ENCODE data around the gene PRCP.
"Not testable (repeated sequence)": the region's sequence is repeated elsewhere in the genome, so short reads cannot be mapped to it uniquely, and the experiment has no call there.

Gene PRCP

DNA sequence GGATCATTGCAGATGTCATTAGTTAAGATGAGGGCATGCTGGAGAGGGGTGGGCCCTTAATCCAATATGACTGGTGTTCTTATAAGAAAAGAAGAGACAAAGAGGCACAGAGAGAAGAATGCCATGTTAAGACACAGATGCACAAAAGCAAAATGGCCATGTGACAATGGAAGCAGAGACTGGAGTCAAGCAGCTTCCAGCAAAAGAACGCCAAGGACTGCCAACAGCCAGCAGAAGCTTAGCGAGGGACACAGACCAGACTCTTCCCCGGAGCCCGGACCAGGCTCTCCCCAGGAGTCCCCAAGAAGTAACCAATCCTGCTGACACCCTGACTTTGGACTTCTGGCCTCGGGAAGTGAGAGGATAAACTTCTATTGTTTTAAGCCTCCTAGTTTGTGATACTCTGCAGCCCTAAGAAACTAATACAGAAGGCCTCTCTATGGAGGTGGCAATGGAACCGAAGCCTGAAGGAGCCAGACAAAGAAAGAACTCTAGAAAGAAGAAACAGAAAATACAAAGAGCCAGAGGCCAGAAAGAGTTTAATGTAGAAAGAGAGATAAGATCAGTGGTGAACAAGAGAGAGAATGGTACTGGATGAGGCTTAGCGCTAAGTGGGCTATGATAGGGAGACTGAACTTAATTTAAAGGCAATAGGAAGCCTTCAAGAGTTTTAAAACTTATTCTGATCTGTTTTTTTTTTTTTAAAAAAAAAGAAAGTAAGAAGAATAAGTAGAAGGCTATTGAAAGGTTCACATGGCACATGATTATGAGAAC lies 27.7 kb downstream of the PRCP start:
- no peak for DNase-seq (ENCODE audit: low read depth)

DNA sequence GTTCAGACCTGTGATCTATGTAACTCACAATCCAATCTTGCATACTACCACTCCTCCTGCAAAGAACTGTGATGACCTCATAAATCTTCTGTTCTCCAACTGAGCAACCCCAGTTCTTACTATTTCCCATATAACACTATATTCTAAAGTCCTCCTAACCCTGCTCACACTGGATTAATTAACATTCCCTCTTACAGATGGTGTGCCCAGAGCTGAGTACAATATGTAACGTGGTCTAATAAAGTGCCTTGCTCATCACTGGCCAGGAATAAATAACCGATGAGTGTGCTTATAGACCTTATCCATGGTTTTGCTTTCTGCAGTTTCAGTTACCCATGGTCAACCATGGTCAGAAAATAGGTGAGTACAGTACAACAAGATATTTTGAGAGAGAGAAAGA lies 28.6 kb downstream of the PRCP start:
- DNase-seq (ENCODE audit: low read depth), result no peak

DNA sequence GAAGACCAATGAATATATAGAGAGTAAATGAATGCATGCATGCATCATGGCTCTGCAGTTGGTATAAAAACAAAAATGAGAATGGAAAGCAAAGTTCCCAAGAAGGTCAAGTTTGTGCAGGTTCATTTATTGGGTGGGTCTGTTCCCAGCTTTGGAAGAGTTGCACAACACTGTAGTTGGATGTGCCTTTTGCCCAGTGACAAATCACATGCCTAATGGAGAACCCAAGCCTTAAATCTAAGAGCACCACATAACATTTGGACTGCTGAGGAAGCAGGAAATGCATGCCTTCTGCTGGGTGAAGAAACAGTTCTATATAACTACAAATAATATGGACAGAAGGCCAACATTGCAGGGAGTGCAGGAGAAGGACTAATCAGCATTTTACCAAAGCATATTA lies 30.6 kb downstream of the PRCP start:
- DNase-seq (ENCODE audit: low read depth), result no peak

DNA sequence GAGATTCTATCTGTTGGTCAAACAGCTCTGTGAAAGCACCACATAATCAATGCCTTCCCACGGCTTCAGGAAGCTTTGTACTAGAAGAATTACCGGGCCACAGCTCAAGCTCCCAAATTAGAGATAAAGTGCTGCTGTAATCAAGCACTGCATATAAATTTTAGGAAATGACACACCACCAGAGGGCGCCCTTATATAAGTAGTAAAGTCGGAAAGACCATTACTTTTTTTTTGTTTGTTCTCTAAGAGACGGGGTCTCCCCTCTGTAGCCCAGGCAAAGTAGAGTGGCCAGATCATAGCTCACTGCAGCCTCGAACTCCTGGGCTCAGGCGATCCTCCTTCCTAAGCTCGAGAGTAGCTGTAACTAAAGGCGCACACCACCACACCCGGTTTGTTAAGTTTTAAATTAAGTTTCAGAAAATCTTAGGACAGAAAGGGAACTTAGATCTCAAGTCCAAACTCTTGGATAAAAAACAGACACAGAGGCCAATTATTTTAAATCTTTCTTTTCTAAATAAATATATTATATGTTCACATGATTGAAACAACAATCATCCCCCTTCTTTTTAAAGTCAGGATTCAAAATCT lies 32.6 kb downstream of the PRCP start:
- peak; percentile 63 for DNase-seq (ENCODE audit: low read depth)

DNA sequence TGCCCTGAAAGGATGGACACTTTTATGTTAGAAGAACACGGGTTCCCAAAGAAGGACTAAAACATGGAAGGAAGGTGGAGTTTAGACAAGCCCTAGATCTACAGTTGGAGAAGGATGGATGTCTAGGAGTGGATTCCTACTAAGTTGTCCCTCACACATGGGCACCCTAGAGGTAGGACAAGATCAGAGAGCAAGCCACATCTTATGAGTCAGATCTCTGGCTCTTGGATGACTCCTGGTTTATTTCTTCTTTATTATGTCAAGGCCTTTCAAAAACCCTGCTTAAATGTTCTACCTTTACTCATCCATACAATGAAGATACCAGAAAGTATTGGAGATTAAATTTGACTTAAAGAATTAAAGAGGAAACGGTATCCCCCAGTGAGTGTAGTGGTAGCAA lies 34.4 kb downstream of the PRCP start:
- DNase-seq (ENCODE audit: low read depth), result no peak

DNA sequence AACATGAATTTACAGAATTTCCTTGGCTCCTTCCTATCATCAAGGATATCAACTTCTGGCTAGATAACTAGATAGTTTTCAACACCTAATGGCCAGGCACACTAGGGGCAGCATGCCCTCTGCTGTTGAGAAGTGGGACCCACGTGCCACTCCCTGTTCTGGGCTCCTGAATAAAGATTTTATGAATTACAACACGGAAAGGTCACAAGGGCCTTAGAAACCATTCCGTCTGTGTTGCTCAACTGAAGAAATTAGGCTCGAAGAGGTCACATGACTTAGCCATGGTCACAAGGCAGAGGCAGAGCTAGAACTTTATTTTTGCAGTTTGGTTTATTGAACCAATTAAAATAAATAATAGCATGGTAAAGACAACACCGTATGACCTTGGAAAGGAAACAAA lies 36.0 kb downstream of the PRCP start:
- DNase-seq (ENCODE audit: low read depth), result no peak

DNA sequence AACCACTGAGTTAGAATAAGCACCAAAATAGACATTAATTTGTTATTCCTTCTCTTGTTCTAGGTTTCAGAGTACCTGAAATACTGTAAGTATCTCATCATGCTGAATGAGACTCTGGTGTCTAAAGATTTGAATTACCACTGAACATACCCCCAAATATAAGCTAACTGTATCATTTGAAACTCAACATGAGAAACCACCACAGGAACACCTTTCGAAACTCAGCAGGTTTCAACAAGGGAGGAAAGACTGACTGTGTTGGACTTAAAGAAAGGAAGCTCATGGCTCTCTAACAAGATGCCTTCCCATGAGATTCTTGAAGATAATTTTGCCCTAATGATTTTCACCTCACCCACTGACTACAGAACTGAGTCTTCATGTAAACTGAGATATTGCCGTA lies 37.0 kb downstream of the PRCP start:
- no peak for DNase-seq (ENCODE audit: low read depth)

DNA sequence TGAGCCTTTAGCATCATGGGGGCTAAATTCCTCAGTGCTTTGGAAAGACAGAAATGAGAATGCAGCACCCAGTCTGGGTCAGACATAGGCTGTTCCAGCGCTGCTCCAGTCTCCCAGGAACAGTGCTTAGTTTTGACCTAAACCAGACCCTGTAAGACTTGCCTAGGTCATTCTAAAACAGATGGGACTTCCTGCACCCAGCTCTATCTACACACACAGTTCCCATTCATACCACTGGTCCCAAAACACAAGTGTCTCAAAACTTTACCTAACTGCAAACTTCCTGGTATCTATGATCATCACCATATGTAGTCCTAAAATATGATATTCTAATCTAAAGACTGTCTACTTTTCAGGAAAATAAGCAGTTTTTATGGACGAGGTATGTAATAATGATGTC lies 37.9 kb downstream of the PRCP start:
- DNase-seq (ENCODE audit: low read depth), result no peak

DNA sequence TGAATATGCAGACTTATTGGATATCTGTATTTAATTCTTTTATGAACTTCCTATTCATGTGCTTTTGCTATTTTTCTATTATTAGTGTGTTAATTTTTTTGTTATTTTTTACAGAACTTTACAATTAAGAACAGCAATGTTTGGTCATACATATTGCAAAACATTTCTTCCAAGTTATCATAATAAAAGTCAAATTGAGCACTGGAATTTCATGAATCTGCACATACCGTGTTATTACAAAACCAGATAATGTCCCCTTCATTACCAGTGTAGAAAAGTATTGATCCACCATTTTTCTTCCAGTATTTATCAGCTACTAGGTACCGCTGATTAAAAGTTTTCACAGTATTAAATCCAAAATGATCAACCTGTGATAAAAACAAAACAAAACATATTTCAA lies 40.5 kb downstream of the PRCP start:
- DNase-seq (ENCODE audit: low read depth), result no peak

DNA sequence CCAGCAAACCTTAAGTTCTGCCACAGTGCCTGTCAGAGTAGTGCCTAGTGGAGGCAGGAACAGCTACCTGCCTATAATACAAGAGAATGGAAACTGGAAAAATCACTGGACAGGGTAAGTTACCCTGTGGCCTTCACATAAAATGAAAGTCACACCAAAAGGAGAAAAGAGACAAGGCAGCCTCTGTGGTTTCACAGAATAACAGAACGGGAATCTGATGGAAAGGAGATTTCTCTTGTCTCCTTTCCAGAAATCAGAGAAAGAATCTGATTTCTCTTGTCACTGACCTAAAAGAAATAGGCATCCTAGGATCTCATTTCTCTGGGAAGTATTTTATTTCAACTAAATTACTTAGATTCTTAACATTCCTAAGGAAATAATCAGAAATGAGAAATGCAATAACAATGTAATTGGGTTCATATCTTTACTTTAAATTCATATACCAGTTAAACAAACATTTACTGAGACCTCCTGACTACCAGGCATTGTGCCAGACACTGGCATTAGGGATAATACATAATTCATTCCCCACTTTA lies 41.6 kb downstream of the PRCP start:
- no peak for DNase-seq (ENCODE audit: low read depth)

DNA sequence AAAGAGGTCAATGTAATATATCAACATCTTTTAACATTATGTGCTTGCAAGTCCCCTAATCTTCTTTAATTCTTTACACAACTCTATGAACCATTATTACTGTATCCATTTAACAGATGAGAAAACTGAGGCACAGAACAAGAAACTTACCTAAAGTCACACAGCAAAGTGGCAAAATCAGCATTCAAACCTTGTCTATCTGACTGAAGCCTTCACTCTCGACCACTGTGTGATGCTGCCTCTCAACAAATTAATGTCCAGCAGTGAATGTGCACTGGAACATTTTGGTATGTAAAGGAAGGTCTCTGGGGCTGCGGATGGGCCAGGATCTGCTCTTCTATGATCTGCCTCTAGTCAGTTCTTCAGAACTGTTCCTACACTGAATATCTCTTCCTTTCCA lies 42.1 kb downstream of the PRCP start:
- DNase-seq (ENCODE audit: low read depth), result no peak

DNA sequence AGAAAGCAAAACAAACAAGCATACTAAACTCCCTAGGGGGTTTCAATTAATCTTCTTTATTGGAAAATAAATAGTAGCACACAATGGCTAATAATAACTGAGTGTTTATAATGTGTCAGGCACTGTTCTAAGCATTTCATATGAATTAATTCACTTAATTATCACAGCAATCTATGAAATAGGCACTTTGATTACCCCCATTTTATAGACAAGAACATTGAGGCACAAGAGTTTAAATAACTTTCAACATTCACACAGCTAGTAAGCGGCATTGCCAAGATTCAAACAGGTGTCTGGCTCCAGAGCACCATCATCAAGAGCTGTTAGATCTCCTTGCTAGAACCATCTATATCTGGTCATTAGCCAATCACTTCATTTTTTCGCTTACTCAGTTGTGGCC lies 43.1 kb downstream of the PRCP start:
- DNase-seq (ENCODE audit: low read depth), result no peak

DNA sequence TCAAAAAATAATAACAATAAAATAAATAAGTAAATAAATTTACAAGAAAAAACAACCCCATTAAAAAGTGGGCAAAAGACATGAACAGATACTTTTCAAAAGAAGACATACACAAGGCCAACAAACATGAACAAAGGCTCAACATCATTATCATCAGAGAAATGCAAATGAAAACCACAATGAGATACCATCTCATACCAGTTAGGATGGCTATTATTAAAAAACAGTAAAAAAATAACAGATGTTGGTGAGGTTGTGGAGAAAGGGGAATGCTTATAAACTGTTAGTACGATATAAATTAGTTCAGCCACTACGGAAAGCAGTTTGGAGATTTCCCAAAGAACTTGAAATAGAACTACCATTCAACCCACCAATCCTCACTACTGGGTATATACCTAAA lies 44.6 kb downstream of the PRCP start:
- DNase-seq (ENCODE audit: low read depth), result no peak

DNA sequence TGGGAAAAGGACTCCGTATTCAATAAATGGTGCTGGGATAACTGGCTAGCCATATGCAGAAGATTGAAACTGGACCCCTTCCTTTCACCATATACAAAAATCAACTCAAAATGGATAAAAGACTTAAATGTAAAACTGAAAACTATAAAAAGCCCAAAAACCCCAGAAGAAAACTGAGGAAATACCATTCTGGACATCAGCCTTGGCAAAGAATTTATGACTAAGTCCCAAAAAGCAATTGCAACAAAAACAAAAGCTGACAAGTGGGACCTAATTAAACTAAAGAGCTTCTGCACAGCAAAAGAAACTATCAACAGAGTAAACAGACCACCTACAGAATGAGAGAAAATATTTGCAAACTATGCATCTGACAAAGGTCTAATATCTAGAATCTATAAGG lies 45.3 kb downstream of the PRCP start:
- DNase-seq (ENCODE audit: low read depth), result not testable (repeated sequence)

DNA sequence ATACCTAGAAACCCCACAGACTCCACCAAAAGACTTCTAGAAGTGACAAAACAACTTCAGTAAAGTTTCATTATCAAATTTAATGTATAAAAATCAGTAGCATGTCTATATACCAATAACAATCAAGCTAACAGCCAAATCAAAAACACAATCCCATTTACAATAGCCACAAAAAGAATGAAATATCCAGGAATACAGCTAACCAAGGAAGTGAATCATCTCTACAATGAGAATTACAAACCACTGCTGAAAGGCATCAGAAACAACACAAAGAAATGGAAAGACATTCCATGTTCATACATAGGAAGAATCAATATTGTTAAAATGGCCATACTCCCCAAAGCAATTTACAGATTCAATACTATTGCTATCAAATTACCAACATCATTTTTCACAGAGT lies 46.0 kb downstream of the PRCP start:
- DNase-seq (ENCODE audit: low read depth), result no peak

DNA sequence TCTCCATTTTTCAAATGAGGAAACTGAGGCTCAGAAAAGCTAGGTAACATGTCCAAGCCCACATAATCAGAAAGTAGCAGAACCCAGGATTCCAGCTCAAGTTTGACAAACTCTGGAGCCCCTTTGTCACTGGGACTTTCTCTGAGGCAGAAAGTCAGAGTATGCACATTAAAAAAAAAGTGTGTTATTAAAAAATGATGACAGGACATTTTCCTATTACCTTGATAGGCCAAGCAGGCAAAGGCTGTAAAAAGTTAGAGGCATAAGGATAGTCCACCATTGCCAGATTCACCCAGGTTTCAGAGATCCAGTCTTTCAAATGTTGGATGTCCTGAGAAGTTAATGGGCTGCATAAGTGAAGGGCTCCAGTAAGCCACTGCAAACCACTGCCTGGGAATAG lies 51.4 kb downstream of the PRCP start:
- no peak for DNase-seq (ENCODE audit: low read depth)

DNA sequence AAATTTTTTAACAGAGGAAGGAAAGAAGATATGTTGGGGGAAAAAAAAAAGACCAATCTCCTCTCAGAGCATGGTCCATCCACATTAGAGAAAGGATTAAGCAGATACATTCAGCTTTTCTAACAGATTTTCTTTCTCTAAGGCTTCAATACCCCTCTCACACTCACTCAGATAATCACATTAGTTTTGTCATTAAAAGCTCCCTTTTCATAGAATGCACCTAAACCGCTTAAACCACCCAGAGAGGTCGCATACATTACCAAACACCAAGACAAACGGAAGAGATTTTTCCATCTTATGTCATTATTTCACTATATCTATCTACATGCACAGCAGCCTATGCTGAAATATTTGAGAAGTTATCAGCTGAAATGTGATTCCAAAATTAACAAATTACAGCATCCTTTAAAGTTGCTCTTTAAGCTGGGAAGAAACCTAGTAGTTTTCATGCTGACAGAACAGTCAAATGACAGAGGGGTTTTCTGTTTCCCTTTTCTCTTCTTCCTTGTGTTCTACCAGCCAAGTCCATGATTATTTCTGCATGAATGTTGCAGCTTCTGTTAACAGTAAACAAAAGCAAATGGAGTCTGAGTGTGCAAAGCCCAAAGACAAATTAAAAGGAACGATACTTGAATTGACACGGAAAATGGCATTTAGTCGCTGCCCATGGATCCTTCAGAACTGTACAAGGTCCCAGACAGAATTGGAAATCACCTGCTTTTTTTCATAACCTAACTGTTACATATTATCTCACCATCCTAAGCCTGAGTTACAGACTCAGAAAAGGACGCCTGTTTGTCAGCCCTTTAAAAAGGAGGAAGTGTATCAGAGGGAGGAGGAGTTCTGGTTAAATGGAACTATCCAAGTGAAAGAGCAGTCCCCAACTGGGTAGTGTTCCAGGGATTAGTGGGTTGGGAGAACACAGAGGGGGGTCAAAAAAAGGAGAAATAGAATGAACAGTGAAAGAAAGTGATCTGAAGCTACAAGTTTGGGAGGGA lies 54.6 kb downstream of the PRCP start:
- DNase-seq (ENCODE audit: low read depth), result no peak

DNA sequence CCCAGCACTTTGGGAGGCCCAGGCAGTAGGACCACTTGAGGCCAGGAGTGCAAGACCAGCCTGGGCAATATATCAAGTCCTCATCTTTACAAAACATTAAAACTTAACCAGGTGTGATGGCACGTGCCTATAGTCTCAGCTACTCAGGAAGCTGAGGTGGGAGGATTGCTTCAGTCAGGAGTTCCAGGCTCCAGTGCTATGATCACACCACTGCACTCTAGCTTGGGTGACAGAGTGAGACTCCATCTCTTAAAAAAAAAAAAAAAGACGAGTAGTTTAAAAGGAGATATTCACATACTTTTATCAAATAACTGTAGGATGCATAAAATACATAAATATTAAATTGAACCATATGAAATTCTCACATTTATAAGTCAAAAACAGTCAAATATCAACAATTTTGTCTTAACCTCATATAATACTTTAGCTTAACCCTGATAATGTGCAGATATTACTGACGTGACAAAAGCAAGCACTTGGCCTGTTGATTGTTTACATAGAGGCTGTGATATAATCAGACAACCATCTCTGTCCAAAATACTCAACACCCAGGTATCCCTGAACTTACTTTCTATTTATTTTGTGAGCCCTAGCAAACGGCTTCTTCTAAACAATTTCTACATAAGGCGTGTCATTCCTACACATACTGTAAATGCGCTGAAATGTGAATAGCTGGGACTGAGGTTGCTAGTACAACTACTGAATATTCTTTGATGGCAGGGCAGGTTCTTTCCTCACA lies 57.0 kb downstream of the PRCP start:
- DNase-seq (ENCODE audit: low read depth), result no peak

DNA sequence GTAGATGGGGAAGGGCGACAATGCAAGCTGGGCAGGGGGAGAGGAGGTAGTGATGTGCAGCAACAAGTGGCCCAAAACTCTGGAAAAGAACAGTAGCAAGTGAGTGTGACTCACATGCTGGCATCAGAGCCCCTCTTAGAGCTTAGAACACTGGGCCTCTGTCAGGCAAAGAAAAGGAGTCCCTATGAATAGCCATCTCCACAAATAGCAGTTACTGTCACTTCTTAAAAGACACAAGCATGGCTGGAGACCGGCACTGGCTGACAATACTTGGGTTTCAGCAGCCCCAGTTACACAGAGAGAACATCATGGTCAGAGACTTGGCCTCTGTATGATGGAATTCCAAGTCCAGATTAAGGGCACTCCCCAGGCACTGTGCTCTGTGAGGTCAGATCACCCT lies 58.2 kb downstream of the PRCP start:
- no peak for DNase-seq (ENCODE audit: low read depth)

DNA sequence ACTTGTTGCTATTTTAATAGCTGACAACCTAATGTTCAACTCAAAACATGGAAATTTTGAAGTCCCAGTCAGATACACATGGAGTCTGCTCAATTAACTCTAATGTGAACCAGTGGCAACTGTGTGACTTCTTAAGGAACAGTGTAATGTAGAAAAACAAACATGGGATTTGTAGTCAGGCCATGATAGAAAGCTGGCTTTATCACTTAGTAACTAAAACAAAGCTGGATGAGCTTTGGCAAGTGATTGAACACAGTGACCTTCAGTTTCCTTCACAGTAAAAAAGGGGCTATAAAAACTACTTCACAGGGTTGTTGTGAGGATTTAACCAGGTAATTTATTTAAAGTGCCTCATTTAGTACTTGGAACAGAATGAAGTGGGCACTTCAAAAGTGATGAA lies 62.6 kb downstream of the PRCP start:
- no peak for DNase-seq (ENCODE audit: low read depth)

DNA sequence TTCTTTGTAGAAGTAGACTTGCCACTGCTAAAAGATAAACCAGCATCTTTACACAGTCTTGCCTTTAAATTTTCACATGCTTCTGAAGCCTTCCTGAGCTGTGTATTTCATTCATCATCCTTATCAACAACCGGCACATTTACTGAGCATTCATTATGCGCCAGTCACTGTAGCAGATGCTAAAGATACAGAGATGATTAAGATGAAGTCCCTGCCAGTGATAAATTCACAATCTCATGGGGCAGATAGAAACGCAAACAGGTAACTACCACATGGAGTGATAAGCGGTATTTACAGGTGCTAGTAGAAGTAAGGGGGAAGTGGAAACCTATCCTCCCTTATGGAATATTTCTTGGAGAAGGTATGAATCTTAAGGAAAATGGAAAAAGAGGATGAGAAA lies 67.2 kb downstream of the PRCP start:
- no peak for DNase-seq (ENCODE audit: low read depth)

DNA sequence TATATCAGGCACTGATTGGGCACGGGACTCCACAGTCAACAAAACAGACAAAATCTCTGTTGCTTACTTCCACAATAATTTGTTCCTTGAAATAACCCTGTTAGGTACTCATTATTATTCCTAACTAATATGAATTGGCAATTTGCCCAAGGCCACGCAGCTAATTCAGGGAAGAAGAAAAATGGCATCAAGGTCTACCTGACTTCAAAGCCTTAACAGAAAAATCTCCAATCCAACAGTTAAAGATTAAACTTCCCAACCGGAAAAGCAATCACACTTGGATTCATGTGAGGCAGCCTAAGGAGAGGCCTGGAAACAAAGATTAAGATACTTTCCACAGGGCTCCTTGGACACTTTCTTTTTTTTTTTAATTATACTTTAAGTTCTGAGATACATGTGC lies 68.9 kb downstream of the PRCP start:
- no peak for DNase-seq (ENCODE audit: low read depth)
